Measurements from ENCODE around the gene USP49.
"Not testable (repeated sequence)": the region's sequence is repeated elsewhere in the genome, so short reads cannot be mapped to it uniquely, and the experiment has no call there.

DNA sequence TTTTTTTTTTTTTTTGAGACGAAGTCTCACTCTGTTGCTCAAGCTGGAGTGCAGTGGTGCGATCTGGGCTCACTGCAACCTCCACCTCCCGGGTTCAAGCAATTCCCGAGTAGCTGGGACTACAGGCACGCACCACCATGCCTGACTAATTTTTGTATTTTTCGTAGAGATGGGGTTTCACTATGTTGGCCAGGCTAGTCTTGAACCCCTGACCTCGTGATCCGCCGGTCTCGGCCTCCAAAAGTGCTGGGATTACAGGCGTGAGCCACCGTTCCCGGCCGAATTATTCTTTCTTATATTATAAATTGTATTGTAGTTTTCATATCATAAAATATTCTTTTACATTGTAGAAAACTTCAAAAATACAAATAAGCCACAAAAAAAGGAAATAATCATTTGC lies 47.7 kb upstream of the USP49 start:
- TF ChIP-seq, protein P1, sequence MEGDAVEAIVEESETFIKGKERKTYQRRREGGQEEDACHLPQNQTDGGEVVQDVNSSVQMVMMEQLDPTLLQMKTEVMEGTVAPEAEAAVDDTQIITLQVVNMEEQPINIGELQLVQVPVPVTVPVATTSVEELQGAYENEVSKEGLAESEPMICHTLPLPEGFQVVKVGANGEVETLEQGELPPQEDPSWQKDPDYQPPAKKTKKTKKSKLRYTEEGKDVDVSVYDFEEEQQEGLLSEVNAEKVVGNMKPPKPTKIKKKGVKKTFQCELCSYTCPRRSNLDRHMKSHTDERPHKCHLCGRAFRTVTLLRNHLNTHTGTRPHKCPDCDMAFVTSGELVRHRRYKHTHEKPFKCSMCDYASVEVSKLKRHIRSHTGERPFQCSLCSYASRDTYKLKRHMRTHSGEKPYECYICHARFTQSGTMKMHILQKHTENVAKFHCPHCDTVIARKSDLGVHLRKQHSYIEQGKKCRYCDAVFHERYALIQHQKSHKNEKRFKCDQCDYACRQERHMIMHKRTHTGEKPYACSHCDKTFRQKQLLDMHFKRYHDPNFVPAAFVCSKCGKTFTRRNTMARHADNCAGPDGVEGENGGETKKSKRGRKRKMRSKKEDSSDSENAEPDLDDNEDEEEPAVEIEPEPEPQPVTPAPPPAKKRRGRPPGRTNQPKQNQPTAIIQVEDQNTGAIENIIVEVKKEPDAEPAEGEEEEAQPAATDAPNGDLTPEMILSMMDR (IDR thresholded peaks at IDR 0.05 in 2 of 3, conservative IDR thresholded peaks at IDR 0.05 in 1 of 3; ENCODE audit: borderline replicate concordance in 1 of 3, insufficient read depth in 1 of 3, low read depth in 2 of 3, low read length in 2 of 3): not testable (repeated sequence)
- TF ChIP-seq EZH2 (IDR thresholded peaks at IDR 0.05); EZH2phosphoT487 (IDR thresholded peaks at IDR 0.05; ENCODE audit: borderline replicate concordance); RAD21 (IDR thresholded peaks at IDR 0.05; ENCODE audit: low read depth); ELF1 (IDR thresholded peaks at IDR 0.05; ENCODE audit: borderline replicate concordance, low read depth); POLR2AphosphoS5 (IDR thresholded peaks at IDR 0.05; ENCODE audit: low read depth, low read length); POLR2A (IDR thresholded peaks at IDR 0.05; ENCODE audit: borderline replicate concordance, extremely low read depth, insufficient read depth, insufficient read length); JUND (IDR thresholded peaks at IDR 0.05); SIN3A (IDR thresholded peaks at IDR 0.05; ENCODE audit: low read depth); TCF7L2 (IDR thresholded peaks at IDR 0.05; ENCODE audit: borderline replicate concordance, extremely low read depth, insufficient read depth, insufficient read length): not testable (repeated sequence)
- TF ChIP-seq, protein P2, sequence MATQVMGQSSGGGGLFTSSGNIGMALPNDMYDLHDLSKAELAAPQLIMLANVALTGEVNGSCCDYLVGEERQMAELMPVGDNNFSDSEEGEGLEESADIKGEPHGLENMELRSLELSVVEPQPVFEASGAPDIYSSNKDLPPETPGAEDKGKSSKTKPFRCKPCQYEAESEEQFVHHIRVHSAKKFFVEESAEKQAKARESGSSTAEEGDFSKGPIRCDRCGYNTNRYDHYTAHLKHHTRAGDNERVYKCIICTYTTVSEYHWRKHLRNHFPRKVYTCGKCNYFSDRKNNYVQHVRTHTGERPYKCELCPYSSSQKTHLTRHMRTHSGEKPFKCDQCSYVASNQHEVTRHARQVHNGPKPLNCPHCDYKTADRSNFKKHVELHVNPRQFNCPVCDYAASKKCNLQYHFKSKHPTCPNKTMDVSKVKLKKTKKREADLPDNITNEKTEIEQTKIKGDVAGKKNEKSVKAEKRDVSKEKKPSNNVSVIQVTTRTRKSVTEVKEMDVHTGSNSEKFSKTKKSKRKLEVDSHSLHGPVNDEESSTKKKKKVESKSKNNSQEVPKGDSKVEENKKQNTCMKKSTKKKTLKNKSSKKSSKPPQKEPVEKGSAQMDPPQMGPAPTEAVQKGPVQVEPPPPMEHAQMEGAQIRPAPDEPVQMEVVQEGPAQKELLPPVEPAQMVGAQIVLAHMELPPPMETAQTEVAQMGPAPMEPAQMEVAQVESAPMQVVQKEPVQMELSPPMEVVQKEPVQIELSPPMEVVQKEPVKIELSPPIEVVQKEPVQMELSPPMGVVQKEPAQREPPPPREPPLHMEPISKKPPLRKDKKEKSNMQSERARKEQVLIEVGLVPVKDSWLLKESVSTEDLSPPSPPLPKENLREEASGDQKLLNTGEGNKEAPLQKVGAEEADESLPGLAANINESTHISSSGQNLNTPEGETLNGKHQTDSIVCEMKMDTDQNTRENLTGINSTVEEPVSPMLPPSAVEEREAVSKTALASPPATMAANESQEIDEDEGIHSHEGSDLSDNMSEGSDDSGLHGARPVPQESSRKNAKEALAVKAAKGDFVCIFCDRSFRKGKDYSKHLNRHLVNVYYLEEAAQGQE (IDR thresholded peaks at IDR 0.05; ENCODE audit: low read depth): not testable (repeated sequence)

Measured in HCT116 (cell line).